ENCODE measurements around the gene TSR1.
A peak's percentile ranks its signal among the peaks of the same experiment; 100 is the strongest.

TSR1 gene

GRCh38 chr17:2376107-2376506, 39.9 kb upstream of the TSR1 start:
- TF ChIP-seq SIN3A (IDR thresholded peaks at IDR 0.05; ENCODE audit: borderline replicate concordance, insufficient read depth, low read length) (no peak), REST (IDR thresholded peaks at IDR 0.05; ENCODE audit: insufficient read depth in 1 of 2, low read depth in 2 of 2, low read length in 2 of 2) (no peak), TAF1 (IDR thresholded peaks at IDR 0.05; ENCODE audit: borderline replicate concordance, insufficient read depth, low read length) (no peak), FOXP2 (optimal IDR thresholded peaks at IDR 0.05; ENCODE audit: borderline replicate concordance, extremely low read depth, extremely low read length, insufficient read depth) (no peak), POLR2AphosphoS5 (IDR thresholded peaks at IDR 0.05; ENCODE audit: low read depth, low read length) (no peak)

GRCh38 chr17:2375406-2375805, 39.1 kb upstream of the TSR1 start:
- no peak for TF ChIP-seq REST (IDR thresholded peaks at IDR 0.05; ENCODE audit: insufficient read depth in 1 of 2, low read depth in 2 of 2, low read length in 2 of 2)
- no peak for TF ChIP-seq TAF1 (IDR thresholded peaks at IDR 0.05; ENCODE audit: borderline replicate concordance, insufficient read depth, low read length)
- no peak for TF ChIP-seq FOXP2 (optimal IDR thresholded peaks at IDR 0.05; ENCODE audit: borderline replicate concordance, extremely low read depth, extremely low read length, insufficient read depth)
- no peak for TF ChIP-seq SIN3A (IDR thresholded peaks at IDR 0.05; ENCODE audit: borderline replicate concordance, insufficient read depth, low read length)
- no peak for TF ChIP-seq POLR2AphosphoS5 (IDR thresholded peaks at IDR 0.05; ENCODE audit: low read depth, low read length)

- TF ChIP-seq TAF1 (IDR thresholded peaks at IDR 0.05; ENCODE audit: borderline replicate concordance, insufficient read depth, low read length) = no peak
- 0 out of 4 replicates have a peak, but pooled peaks of 1 of the 2 experiments have one; percentile 38 for TF ChIP-seq REST (IDR thresholded peaks at IDR 0.05; ENCODE audit: insufficient read depth in 1 of 2, low read depth in 2 of 2, low read length in 2 of 2)
- no peak for TF ChIP-seq SIN3A (IDR thresholded peaks at IDR 0.05; ENCODE audit: borderline replicate concordance, insufficient read depth, low read length)
- no peak for TF ChIP-seq FOXP2 (optimal IDR thresholded peaks at IDR 0.05; ENCODE audit: borderline replicate concordance, extremely low read depth, extremely low read length, insufficient read depth)
- no peak for TF ChIP-seq POLR2AphosphoS5 (IDR thresholded peaks at IDR 0.05; ENCODE audit: low read depth, low read length)
Observed at GRCh38 chr17:2374549-2375285, 38.5 kb upstream of the TSR1 start.

- TF ChIP-seq POLR2AphosphoS5 (IDR thresholded peaks at IDR 0.05; ENCODE audit: low read depth, low read length) = no peak
- no peak for TF ChIP-seq FOXP2 (optimal IDR thresholded peaks at IDR 0.05; ENCODE audit: borderline replicate concordance, extremely low read depth, extremely low read length, insufficient read depth)
- TF ChIP-seq REST (IDR thresholded peaks at IDR 0.05; ENCODE audit: insufficient read depth in 1 of 2, low read depth in 2 of 2, low read length in 2 of 2) = no peak
- no peak for TF ChIP-seq TAF1 (IDR thresholded peaks at IDR 0.05; ENCODE audit: borderline replicate concordance, insufficient read depth, low read length)
- no peak for TF ChIP-seq SIN3A (IDR thresholded peaks at IDR 0.05; ENCODE audit: borderline replicate concordance, insufficient read depth, low read length)
Observed at GRCh38 chr17:2373179-2373578, 36.9 kb upstream of the TSR1 start.
